ENCODE results near the gene TRIM2. TPM values are rescaled to one million over a fixed set of nuclear protein-coding genes. Genes with fewer than 3 reads are reported as not detected.

The TRIM2 gene
- total RNA-seq, 1 donor = 39.8 TPM

DNA sequence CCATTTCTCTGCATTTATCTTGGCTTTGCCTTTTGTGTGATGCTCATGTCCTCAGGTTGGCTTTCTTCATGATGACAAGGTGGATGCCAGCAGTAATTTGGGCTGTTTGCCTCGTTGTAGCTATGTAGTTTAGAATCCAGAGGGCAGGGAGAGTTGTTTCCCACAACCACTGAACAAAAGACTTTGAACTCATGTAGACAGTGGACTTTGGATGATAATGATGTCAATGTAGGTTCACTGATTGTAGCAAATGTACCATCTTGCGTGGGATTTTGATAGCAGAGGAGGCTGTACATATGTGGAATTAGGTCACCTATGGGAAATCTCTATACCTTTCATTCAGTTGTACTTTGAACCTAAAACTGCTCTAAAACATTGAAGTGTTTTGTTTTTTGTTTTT is 181.5 kb downstream of the TRIM2 start:
- no peak overlapping the region for H3K27ac ChIP-seq (ENCODE audit: low read depth, low read length)
- no peaks in the 10 kb centered on the region for H4K20me1 ChIP-seq (ENCODE audit: insufficient read depth, low read length)
- H3K4me1 ChIP-seq (ENCODE audit: insufficient read depth, low read length) = no peaks in the 10 kb centered on the region
- no peaks in the 10 kb centered on the region for H3K27me3 ChIP-seq (ENCODE audit: insufficient read depth, low read length)
- H3K4me2 ChIP-seq (ENCODE audit: insufficient read depth, low read length) = no peak overlapping the region
- no peak for TF ChIP-seq CTCF (IDR thresholded peaks at IDR 0.05; ENCODE audit: extremely low read depth, low read depth, low read length)
- no peaks in the 10 kb centered on the region for H3K36me3 ChIP-seq (ENCODE audit: insufficient read depth, low read length)
- H2AFZ ChIP-seq (ENCODE audit: low read length) = no peak overlapping the region
- H3K79me2 ChIP-seq (ENCODE audit: insufficient read depth, low read length) = no peaks in the 10 kb centered on the region
- no peak overlapping the region for H3K4me3 ChIP-seq (ENCODE audit: insufficient read depth, low read length)
- DNase-seq (ENCODE audit: insufficient read length, low spot score, missing footprints) = no peak
- H3K9me3 ChIP-seq (ENCODE audit: low read depth, low read length) = no peaks in the 10 kb centered on the region

GRCh38 chr4:153387981-153388380 is 183.7 kb downstream of the TRIM2 start:
- no peak for DNase-seq (ENCODE audit: insufficient read length, low spot score, missing footprints)
- H3K4me3 ChIP-seq (ENCODE audit: insufficient read depth, low read length) = no peak overlapping the region
- H3K27me3 ChIP-seq (ENCODE audit: insufficient read depth, low read length) = no peaks in the 10 kb centered on the region
- no peaks in the 10 kb centered on the region for H4K20me1 ChIP-seq (ENCODE audit: insufficient read depth, low read length)
- no peak overlapping the region for H2AFZ ChIP-seq (ENCODE audit: low read length)
- H3K79me2 ChIP-seq (ENCODE audit: insufficient read depth, low read length) = no peaks in the 10 kb centered on the region
- no peak overlapping the region for H3K4me2 ChIP-seq (ENCODE audit: insufficient read depth, low read length)
- no peak for TF ChIP-seq CTCF (IDR thresholded peaks at IDR 0.05; ENCODE audit: extremely low read depth, low read depth, low read length)
- no peaks in the 10 kb centered on the region for H3K9me3 ChIP-seq (ENCODE audit: low read depth, low read length)
- H3K36me3 ChIP-seq (ENCODE audit: insufficient read depth, low read length) = no peaks in the 10 kb centered on the region
- no peak overlapping the region for H3K27ac ChIP-seq (ENCODE audit: low read depth, low read length)
- H3K4me1 ChIP-seq (ENCODE audit: insufficient read depth, low read length) = no peaks in the 10 kb centered on the region

Small RNA genes within 50 kb of the gene (small RNA-seq; reads per million reads assigned to genes)
- not detected for gene RF00019
- gene RN7SL419P = not detected
- gene RNU6-1196P = not detected

Other genes with a start within 250 kb of the TRIM2 start
- 1.4 and 2.7 TPM in 2 replicates for gene MND1, start 140.2 kb downstream of the TRIM2 start, total RNA-seq